Right ventricle myocardium superior (tissue), 1 donor: ENCODE results near the gene SLC35F1. TPM values are rescaled to one million over a fixed set of nuclear protein-coding genes. Genes with fewer than 3 reads are reported as not detected.

Source experiments
- ATAC-seq: fragments of 200-7000 bp; cut with Tn5 transposase; one replicate; pipeline ENCODE4 v1.9.1; 2020; ENCODE audit warnings: mild to moderate bottlenecking; ENCODE audit not compliant: poor library complexity
- DNase-seq: peaks from one replicate; pipeline ENCODE4 v3.0.0-alpha.2; 2020
- intact Hi-C: fragments of 100-400 bp; cut with DNase I; formaldehyde crosslinking; loops from one replicate; pipeline ENCODE4 v1.11.2; 2022
- total RNA-seq: library from RNA; stranded (reverse); fragmentation: NEBNext Ultra II Directional; extraction: Animal tissue kit (Norgen Biotek cat#: 25700); gene quantifications from one replicate; pipeline ENCODE4 v1.2.1, GENCODE V29; 2021
- donor health status: DM: no; HTN: yes; CAD: no; lungs with severe emphysema.

Gene SLC35F1
- total RNA-seq, 1 donor from 2014 or later = 4.8 TPM

GRCh38 chr6:118285791-118286190 is 378.7 kb downstream of the SLC35F1 start:
- intact Hi-C loops = loop anchor here (5.0 to 10.0 kb wide), 2 partner anchors 222 to 329 kb away; no protein-coding TSS in a partner anchor
- ATAC-seq (no peak), DNase-seq (no peak)

- intact Hi-C loops = loop anchor here (5.0 to 10.0 kb wide), 2 partner anchors 219 to 326 kb away; no protein-coding TSS in a partner anchor
- ATAC-seq = no peak
- DNase-seq = no peak
Observed at GRCh38 chr6:118288355-118289124, 381.5 kb downstream of the SLC35F1 start.

- intact Hi-C loops = no loop called here
- ATAC-seq = no peak
- DNase-seq = no peak
Observed at GRCh38 chr6:118292558-118292957, 385.5 kb downstream of the SLC35F1 start.

GRCh38 chr6:118294906-118295305 is 387.8 kb downstream of the SLC35F1 start:
- DNase-seq (no peak), ATAC-seq (peak; percentile 75)
- intact Hi-C loops = loop anchor here (5.0 kb wide), 1 partner anchor 77 kb away; no protein-coding TSS in a partner anchor

- DNase-seq = no peak
- ATAC-seq = peak; percentile 92
- intact Hi-C loops = loop anchor here (5.0 kb wide), 1 partner anchor 77 kb away; no protein-coding TSS in a partner anchor
Observed at GRCh38 chr6:118295336-118295735, 388.3 kb downstream of the SLC35F1 start.

GRCh38 chr6:118296129-118296901 is 389.3 kb downstream of the SLC35F1 start:
- intact Hi-C loops = loop anchor here (5.0 kb wide), 1 partner anchor 76 kb away; no protein-coding TSS in a partner anchor
- no peak for DNase-seq
- peak; percentile 19 for ATAC-seq

GRCh38 chr6:118297821-118298220 is 390.8 kb downstream of the SLC35F1 start:
- no peak for ATAC-seq
- DNase-seq = no peak
- intact Hi-C loops = loop anchor here (5.0 kb wide), 1 partner anchor 74 kb away; no protein-coding TSS in a partner anchor

GRCh38 chr6:118298476-118299427 is 391.7 kb downstream of the SLC35F1 start:
- intact Hi-C loops = loop anchor here (5.0 kb wide), 1 partner anchor 74 kb away; no protein-coding TSS in a partner anchor
- no peak for ATAC-seq
- DNase-seq = no peak

- DNase-seq (no peak), ATAC-seq (no peak)
- intact Hi-C loops = loop anchor here (5.0 kb wide), 1 partner anchor 73 kb away; no protein-coding TSS in a partner anchor
Observed at GRCh38 chr6:118299457-118299856, 392.4 kb downstream of the SLC35F1 start.

- DNase-seq = no peak
- ATAC-seq = no peak
- intact Hi-C loops = no loop called here
Observed at GRCh38 chr6:118304321-118304720, 397.3 kb downstream of the SLC35F1 start.

GRCh38 chr6:118305081-118305480 is 398.0 kb downstream of the SLC35F1 start:
- no peak for ATAC-seq
- no peak for DNase-seq
- intact Hi-C loops = no loop called here

GRCh38 chr6:118306392-118307238 is 399.6 kb downstream of the SLC35F1 start:
- intact Hi-C loops = no loop called here
- ATAC-seq (no peak), DNase-seq (no peak)

GRCh38 chr6:118307581-118307980 is 400.5 kb downstream of the SLC35F1 start:
- intact Hi-C loops = no loop called here
- ATAC-seq = peak; percentile 89
- peak; percentile 73 for DNase-seq

- intact Hi-C loops = no loop called here
- ATAC-seq (peak; percentile 45), DNase-seq (no peak)
Observed at GRCh38 chr6:118309337-118310093, 402.5 kb downstream of the SLC35F1 start.

- intact Hi-C loops = no loop called here
Observed at GRCh38 chr6:118313208-118313607, 406.1 kb downstream of the SLC35F1 start.

GRCh38 chr6:118313762-118314161 is 406.7 kb downstream of the SLC35F1 start:
- ATAC-seq (no peak), DNase-seq (no peak)
- intact Hi-C loops = no loop called here

More at GRCh38 chr6:118313208-118313607, 406.1 kb downstream of the SLC35F1 start:
- ATAC-seq (no peak), DNase-seq (no peak)
